HG03135 (cell line): ENCODE measurements around the gene NABP2.
"Not testable (repeated sequence)": the region's sequence is repeated elsewhere in the genome, so short reads cannot be mapped to it uniquely, and the experiment has no call there.

Experiments used
- ATAC-seq: cut with Tn5 transposase; IDR thresholded peaks from one replicate; pipeline ENCODE4 v1.9.1; 2021; ENCODE audit warnings: mild to moderate bottlenecking, moderate library complexity; ENCODE audit not compliant: unreplicated experiment

NABP2 gene

DNA sequence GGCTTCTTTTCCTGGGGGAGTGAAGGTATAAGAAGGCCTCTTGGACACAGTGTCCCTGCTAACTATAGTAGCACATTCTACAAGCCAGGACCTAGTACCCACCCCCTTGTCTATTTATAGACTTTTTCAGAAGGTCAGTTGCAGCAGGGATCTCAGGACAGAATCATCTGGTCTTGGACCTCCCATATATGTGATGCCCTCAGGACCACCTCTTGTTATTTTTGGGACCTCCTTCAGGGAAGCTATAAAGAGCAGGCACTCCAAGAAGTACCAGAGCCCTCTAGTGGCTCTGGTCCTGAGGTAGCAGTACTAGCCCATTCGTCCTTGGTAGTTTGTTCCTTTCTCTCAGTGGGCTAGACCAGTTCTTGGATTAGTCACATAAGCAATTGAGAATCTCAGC lies 46.9 kb downstream of the NABP2 start:
- no peak for ATAC-seq

DNA sequence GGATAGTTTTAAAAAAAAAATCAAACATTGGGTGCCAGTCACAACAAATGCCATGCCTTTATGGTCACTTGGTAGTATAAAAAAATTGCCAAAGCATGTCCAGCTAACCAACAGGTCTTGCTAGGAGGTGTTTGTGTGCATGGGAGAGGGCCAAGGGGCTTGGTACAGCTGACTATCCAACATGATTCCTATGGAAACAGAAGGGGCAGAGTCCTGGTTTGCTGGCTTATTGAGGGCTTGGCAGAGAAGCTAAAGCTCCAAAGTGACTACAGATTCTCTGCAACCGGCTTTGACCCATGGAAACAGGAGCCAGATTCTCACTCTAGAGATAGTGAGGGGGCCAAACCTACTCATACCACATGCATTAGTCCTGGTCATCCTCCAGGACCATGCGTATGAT lies 48.3 kb downstream of the NABP2 start:
- not testable (repeated sequence) for ATAC-seq

DNA sequence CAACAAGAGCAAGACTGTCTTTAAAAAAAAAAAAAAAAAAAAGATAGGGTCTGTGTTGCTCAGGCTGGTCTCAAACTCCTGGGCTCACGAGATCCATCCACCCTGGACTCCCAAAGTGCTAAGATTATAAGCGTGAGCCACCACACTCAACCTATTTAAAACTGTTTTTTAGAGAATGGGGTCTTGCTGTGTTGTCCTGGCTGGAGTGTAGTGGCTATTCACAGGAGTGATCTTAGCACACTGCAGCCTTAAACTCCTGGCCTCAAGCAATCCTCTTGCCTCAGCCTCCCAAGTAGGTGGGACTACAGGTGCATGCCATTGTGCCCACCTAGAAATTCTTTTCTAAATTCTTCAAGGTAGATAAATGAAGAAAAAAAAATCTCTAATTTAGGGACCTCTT lies 50.2 kb downstream of the NABP2 start:
- no peak for ATAC-seq

DNA sequence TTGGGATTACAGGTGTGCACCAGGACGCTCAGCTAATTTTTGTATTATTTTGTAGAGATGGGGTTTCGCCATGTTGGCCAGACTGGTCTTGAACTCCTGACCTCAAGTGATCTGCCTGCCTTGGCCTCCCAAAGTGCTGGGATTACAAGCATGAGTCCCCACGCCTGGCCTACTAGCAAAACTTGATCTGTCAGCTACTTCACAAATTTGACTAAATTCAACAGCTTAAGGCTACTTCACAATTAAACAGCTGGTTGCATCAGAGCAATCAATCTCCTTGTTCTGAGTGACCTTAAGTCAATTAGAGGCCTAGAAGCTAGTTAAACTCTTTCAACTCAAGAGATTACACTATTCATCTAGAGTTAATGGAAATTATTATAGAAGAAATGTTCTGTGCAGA lies 54.8 kb downstream of the NABP2 start:
- ATAC-seq: no peak
